GM12878 (cell line): ENCODE results near the gene FANCL. TPM values are rescaled to one million over a fixed set of nuclear protein-coding genes. Genes with fewer than 3 reads are reported as not detected.
"Not testable (repeated sequence)": the region's sequence is repeated elsewhere in the genome, so short reads cannot be mapped to it uniquely, and the experiment has no call there.

ENCODE experiments used
- ATAC-seq: fragments of 200-7000 bp; cut with Tn5 transposase; 3 replicates; pipeline ENCODE4 v1.9.1; 2020; ENCODE audit warnings: mild to moderate bottlenecking, moderate library complexity
- BruUV-seq: library from RNA; stranded (reverse); fragments of 400-500 nt; replicated peaks from 2 replicates; lab custom pipeline; 2021; lab: Mats Ljungman, UMichigan
- CTCF ChIA-PET: fragments of 300-600 bp; sonication (Branson Sonifier 250); formaldehyde crosslinking; extraction: SDS; loops from one replicate; lab custom pipeline; 2021; ENCODE audit warnings: inconsistent platforms; lab: Yijun Ruan, JAX
- POLR2A ChIA-PET: fragments of 350-600 bp; formaldehyde crosslinking; extraction: SDS; loops from one replicate; lab custom pipeline; 2021; ENCODE audit warnings: inconsistent platforms; lab: Charles Lee
- RAD21 ChIA-PET: fragments of 300-600 bp; sonication (Branson Sonifier 250); formaldehyde crosslinking; loops from one replicate; lab custom pipeline; 2023; ENCODE audit warnings: antibody characterized with exemption; ENCODE audit not compliant: unreplicated experiment; lab: Charles Lee
- SMC1A ChIA-PET: fragments of 300-600 bp; sonication (Branson Sonifier 250); formaldehyde crosslinking; loops from one replicate; lab custom pipeline; 2023; ENCODE audit not compliant: unreplicated experiment, uncharacterized antibody; lab: Charles Lee
- DNase-seq: peaks from one replicate; pipeline ENCODE4 v3.0.0-alpha.2; 2011; ENCODE audit warnings: low read depth, low spot score
- FAIRE-seq: peaks from 3 replicates; lab custom pipeline; 2011; peaks lifted over from hg19 to GRCh38; lab: Jason Lieb, UNC
- H2AFZ ChIP-seq: 2 replicates; pipeline ENCODE4 v1.6.0; 2011; ENCODE audit warnings: low read depth, low read length, control low read depth; ENCODE audit not compliant: control insufficient read depth
- H3K27ac ChIP-seq: 2 replicates; pipeline ENCODE4 v1.5.1; 2011; ENCODE audit warnings: control low read depth; ENCODE audit not compliant: control insufficient read depth, insufficient read depth
- H3K27me3 ChIP-seq, 2 experiments: replicated peaks in 1 of 2; 2 replicates each; pipeline versions ENCODE4 v1.6.0 to v1.6.1; 2011; ENCODE audit warnings: low read length in 1 of 2; ENCODE audit not compliant: control insufficient read depth in 2 of 2, insufficient read depth in 2 of 2
- H3K36me3 ChIP-seq, 2 experiments: 2 replicates each; pipeline ENCODE4 v1.5.1; 2011; ENCODE audit warnings: low read length in 1 of 2; ENCODE audit not compliant: control insufficient read depth in 2 of 2, insufficient read depth in 2 of 2
- H3K4me1 ChIP-seq: 2 replicates; pipeline ENCODE4 v1.6.1; 2011; ENCODE audit warnings: mild to moderate bottlenecking, low read length, moderate library complexity, mixed read lengths; ENCODE audit not compliant: control insufficient read depth, insufficient read depth
- H3K4me2 ChIP-seq: 2 replicates; pipeline ENCODE4 v1.6.0; 2011; ENCODE audit warnings: control low read depth; ENCODE audit not compliant: control insufficient read depth, insufficient read depth
- H3K4me3 ChIP-seq: fragments of 200-600 bp; sonication (generic); 2 replicates; pipeline ENCODE4 v1.5.1; 2016
- H3K79me2 ChIP-seq: 2 replicates; pipeline ENCODE4 v1.6.0; 2011; ENCODE audit warnings: low read length; ENCODE audit not compliant: control insufficient read depth, insufficient read depth
- H3K9ac ChIP-seq: 2 replicates; pipeline ENCODE4 v1.8.0; 2011; ENCODE audit warnings: low read length, control low read depth, mixed read lengths; ENCODE audit not compliant: control insufficient read depth, insufficient read depth
- H3K9me3 ChIP-seq: replicated peaks from 3 replicates; pipeline ENCODE4 v1.5.1; 2011; ENCODE audit warnings: mild to moderate bottlenecking, low read length; ENCODE audit not compliant: control insufficient read depth, insufficient read depth
- H4K20me1 ChIP-seq: 2 replicates; pipeline ENCODE4 v1.6.0; 2011; ENCODE audit not compliant: control insufficient read depth, insufficient read depth
- CBX3 ChIP-seq: fragments of 200-600 bp; sonication (generic); IDR thresholded peaks from 2 replicates; pipeline ENCODE4 v1.6.1; 2016; ENCODE audit warnings: low read depth, borderline replicate concordance
- KLF5 ChIP-seq: fragments of 450-650 bp; IDR thresholded peaks from 2 replicates; pipeline ENCODE4 v1.6.1; 2014; ENCODE audit warnings: mild to moderate bottlenecking; ENCODE audit not compliant: partially characterized antibody
- POU2F2 ChIP-seq: IDR thresholded peaks from 3 replicates; pipeline ENCODE4 v1.6.1; 2011; ENCODE audit warnings: low read depth, mild to moderate bottlenecking, low read length, borderline replicate concordance
- WGBS: methylation state at CpG from one replicate; pipeline ENCODE4 v1.1.6; 2016; ENCODE audit warnings: low lambda C conversion rate; ENCODE audit not compliant: insufficient replicate concordance, insufficient coverage; ENCODE audit errors: missing lambda C conversion rate; 5-methylcytosine and 5-hydroxymethylcytosine counted together
- in situ Hi-C: fragments of 300-500 bp; cut with MboI; formaldehyde crosslinking; loops from 9 replicates; pipeline ENCODE4 v1.14.3; 2018; ENCODE audit warnings: mixed read lengths
- intact Hi-C: fragments of 100-400 bp; cut with micrococcal nuclease; formaldehyde crosslinking; loops from one replicate; pipeline ENCODE4 v1.14.2; 2022; ENCODE audit not compliant: unreplicated experiment
- polyA plus RNA-seq, 11 experiments: library from polyadenylated mRNA; depleted of rRNA in 4 of 11; unstranded in 6 of 11; stranded (reverse) in 5 of 11; fragments of >200 nt; fragmentation: Nextera tagmentation in 4 of 11; fragmentation: Illumina TruSeq in 1 of 11; extraction: Ambion mirVana in 4 of 11; extraction: Trizol in 1 of 11; gene quantifications; 1 replicate in 1 of 11; 2 replicates in 10 of 11; pipeline versions ENCODE4 v1.2.1 to v1.2.3, GENCODE V29; 2011 to 2016; ENCODE audit warnings: inconsistent platforms in 2 of 11, missing spikeins in 2 of 11, low read depth in 1 of 11
- total RNA-seq, 4 experiments: library from RNA; depleted of rRNA in 3 of 4; stranded (reverse); fragments of >200 nt in 3 of 4; fragmentation: Illumina TruSeq in 1 of 4; extraction: Trizol in 1 of 4; gene quantifications; 2 replicates each; pipeline versions ENCODE4 v1.2.1 to v1.2.3, GENCODE V29; 2013 to 2021
- TF ChIP-seq, protein P1 (sequence below): fragments of 450-650 bp; IDR thresholded peaks from 2 replicates; pipeline ENCODE4 v1.6.1; 2016; ENCODE audit warnings: mild to moderate bottlenecking

FANCL gene
- total and polyA plus RNA-seq, 10 of the 15 experiments (the other 5 are each of a cell fraction or from before 2014, with no cell fraction given) = 30.8 to 90.5 (median 52.3) TPM

DNA sequence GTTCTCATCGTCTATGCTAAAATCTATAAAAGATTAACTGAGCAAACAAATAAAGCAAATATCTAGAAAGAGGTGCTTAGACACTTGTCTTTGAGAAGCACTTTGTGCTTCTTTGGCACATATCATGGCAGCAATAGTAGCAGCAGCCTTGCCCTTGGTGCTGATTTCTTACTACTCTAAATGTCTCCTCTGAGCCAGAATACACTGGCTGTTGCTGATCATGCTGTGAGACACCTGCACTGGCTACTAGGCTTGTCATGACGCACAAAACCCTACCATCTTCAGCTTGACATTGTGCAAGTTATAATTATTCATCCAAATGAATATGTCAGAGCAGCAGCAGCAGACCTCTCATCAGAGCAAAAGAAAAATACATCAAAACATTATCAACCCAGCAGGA, 46.7 kb downstream of the FANCL start:
- no peaks in the 10 kb centered on the region for H3K9me3 ChIP-seq
- in situ Hi-C loops = no loop called here
- ChIA-PET CTCF (no interaction called here), POLR2A (no interaction called here), SMC1A (no interaction called here), RAD21 (no interaction called here)
- no peaks in the 10 kb centered on the region for H4K20me1 ChIP-seq
- peak; percentile 54 for FAIRE-seq
- DNase-seq = no peak
- H3K27me3 ChIP-seq = no peaks in the 10 kb centered on the region
- H2AFZ ChIP-seq = no peak overlapping the region
- H3K9ac ChIP-seq = no peak overlapping the region
- peaks cover 0 to 7% of the 10 kb centered on the region in 2 experiments; a peak in 1 of 4 replicates for H3K36me3 ChIP-seq
- H3K4me2 ChIP-seq = no peak overlapping the region
- H3K4me1 ChIP-seq = no peaks in the 10 kb centered on the region
- no peak overlapping the region for H3K4me3 ChIP-seq
- no peaks in the 10 kb centered on the region for H3K79me2 ChIP-seq
- no TSS peak for BruUV-seq
- ATAC-seq = peak; percentile 39; the same call in 2 of the 3 replicates
- H3K27ac ChIP-seq = no peak overlapping the region
- WGBS = 100% methylated on average over 2 of the region's 2 CpGs
- TF ChIP-seq KLF5 (no peak), POU2F2 (no peak), CBX3 (no peak)
- TF ChIP-seq, protein P1, sequence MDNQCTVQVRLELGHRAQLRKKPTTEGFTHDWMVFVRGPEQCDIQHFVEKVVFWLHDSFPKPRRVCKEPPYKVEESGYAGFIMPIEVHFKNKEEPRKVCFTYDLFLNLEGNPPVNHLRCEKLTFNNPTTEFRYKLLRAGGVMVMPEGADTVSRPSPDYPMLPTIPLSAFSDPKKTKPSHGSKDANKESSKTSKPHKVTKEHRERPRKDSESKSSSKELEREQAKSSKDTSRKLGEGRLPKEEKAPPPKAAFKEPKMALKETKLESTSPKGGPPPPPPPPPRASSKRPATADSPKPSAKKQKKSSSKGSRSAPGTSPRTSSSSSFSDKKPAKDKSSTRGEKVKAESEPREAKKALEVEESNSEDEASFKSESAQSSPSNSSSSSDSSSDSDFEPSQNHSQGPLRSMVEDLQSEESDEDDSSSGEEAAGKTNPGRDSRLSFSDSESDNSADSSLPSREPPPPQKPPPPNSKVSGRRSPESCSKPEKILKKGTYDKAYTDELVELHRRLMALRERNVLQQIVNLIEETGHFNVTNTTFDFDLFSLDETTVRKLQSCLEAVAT = no peak
- TF ChIP-seq, all 136 proteins: peak for 0
- intact Hi-C loops = no loop called here

DNA sequence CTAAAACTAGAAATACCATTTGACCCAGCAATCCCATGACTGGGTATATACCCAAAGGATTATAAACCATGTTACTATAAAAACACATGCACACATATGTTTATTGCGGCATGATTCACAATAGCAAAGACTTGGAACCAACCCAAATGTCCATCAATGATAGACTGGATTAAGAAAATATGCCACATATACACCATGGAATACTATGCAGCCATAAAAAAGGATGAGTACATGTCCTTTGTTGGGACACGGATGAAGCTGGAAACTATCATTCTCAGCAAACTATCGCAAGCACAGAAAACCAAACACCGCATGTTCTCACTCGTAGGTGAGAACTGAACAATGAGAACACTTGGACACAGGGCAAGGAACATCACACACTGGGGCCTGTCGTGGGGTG, 54.1 kb downstream of the FANCL start:
- H3K4me2 ChIP-seq, in situ Hi-C loops, POLR2A ChIA-PET, H3K36me3 ChIP-seq, H3K27ac ChIP-seq, H3K9ac ChIP-seq, H2AFZ ChIP-seq, H3K4me3 ChIP-seq, BruUV-seq, H3K79me2 ChIP-seq, H3K4me1 ChIP-seq, intact Hi-C loops, H4K20me1 ChIP-seq, H3K9me3 ChIP-seq, ATAC-seq, CTCF ChIA-PET, H3K27me3 ChIP-seq, RAD21 ChIA-PET, DNase-seq: not testable (repeated sequence)
- SMC1A ChIA-PET = interaction anchor here (0.6 to 1.2 kb wide), 3 partner anchors 13 to 49 kb away, joined by 3 to 6 read pairs (median 4); no protein-coding TSS in a partner anchor
- FAIRE-seq = peak; percentile 7
- 88% methylated on average over 6 of the region's 6 CpGs for WGBS
